Adrenal gland (tissue), 5 donors: ENCODE measurements around the gene SLC22A16.

Experiments
- CTCF ChIP-seq, 6 experiments: fragments of 450-650 bp in 4 of 6; fragments of 200-600 bp in 2 of 6; sonication (generic) in 1 of 6; IDR thresholded peaks; 1 replicate in 5 of 6; 2 replicates in 1 of 6; pipeline versions ENCODE4 v1.5.1 to v1.8.0; 2016 to 2021; ENCODE audit warnings: antibody characterized with exemption in 6 of 6, mild to moderate bottlenecking in 2 of 6, moderate library complexity in 1 of 6
- POLR2A ChIP-seq, 2 donors: fragments of 450-650 bp; IDR thresholded peaks; one replicate each; pipeline ENCODE4 v1.6.1; 2017; ENCODE audit warnings: antibody characterized with exemption in 2 of 2, mild to moderate bottlenecking in 2 of 2, moderate library complexity in 1 of 2
- donor health status: DM: no; HTN: no; CAD: no.

GRCh38 chr6:110495949-110496348 is 19.5 kb upstream of the SLC22A16 start:
- TF ChIP-seq CTCF (IDR thresholded peaks at IDR 0.05) (no peak), POLR2A (IDR thresholded peaks at IDR 0.05) (no peak)
